ENCODE data around the gene TIMP3.

The TIMP3 gene

GRCh38 chr22:32830957-32831356 is 29.5 kb downstream of the TIMP3 start:
- no peak for FAIRE-seq

GRCh38 chr22:32831584-32831983 is 30.1 kb downstream of the TIMP3 start:
- FAIRE-seq: no peak

GRCh38 chr22:32832174-32832573 is 30.7 kb downstream of the TIMP3 start:
- no peak for FAIRE-seq

- FAIRE-seq: no peak
Measured at GRCh38 chr22:32836280-32837123, 35.0 kb downstream of the TIMP3 start.

- no peak for FAIRE-seq
Measured at GRCh38 chr22:32837142-32837541, 35.6 kb downstream of the TIMP3 start.

GRCh38 chr22:32837803-32838202 is 36.3 kb downstream of the TIMP3 start:
- FAIRE-seq: no peak

GRCh38 chr22:32839831-32840584 is 38.5 kb downstream of the TIMP3 start:
- no peak for FAIRE-seq

GRCh38 chr22:32841175-32841574 is 39.7 kb downstream of the TIMP3 start:
- no peak for FAIRE-seq

- no peak for FAIRE-seq
Measured at GRCh38 chr22:32842486-32842885, 41.0 kb downstream of the TIMP3 start.

- FAIRE-seq: no peak
Measured at GRCh38 chr22:32843300-32843699, 41.8 kb downstream of the TIMP3 start.

GRCh38 chr22:32844251-32844650 is 42.7 kb downstream of the TIMP3 start:
- FAIRE-seq: no peak

- FAIRE-seq: no peak
Measured at GRCh38 chr22:32846780-32847491, 45.4 kb downstream of the TIMP3 start.

- FAIRE-seq: no peak
Measured at GRCh38 chr22:32848226-32848625, 46.7 kb downstream of the TIMP3 start.

GRCh38 chr22:32849501-32849900 is 48.0 kb downstream of the TIMP3 start:
- no peak for FAIRE-seq

GRCh38 chr22:32850157-32850556 is 48.7 kb downstream of the TIMP3 start:
- no peak for FAIRE-seq

- no peak for FAIRE-seq
Measured at GRCh38 chr22:32850591-32851517, 49.3 kb downstream of the TIMP3 start.

GRCh38 chr22:32852395-32853251 is 51.1 kb downstream of the TIMP3 start:
- no peak for FAIRE-seq

GRCh38 chr22:32853662-32854061 is 52.2 kb downstream of the TIMP3 start:
- FAIRE-seq: no peak

- FAIRE-seq: no peak
Measured at GRCh38 chr22:32854351-32854804, 52.9 kb downstream of the TIMP3 start.

- no peak for FAIRE-seq
Measured at GRCh38 chr22:32855045-32855756, 53.7 kb downstream of the TIMP3 start.

Measured in G401.6 (cell line).